Body of pancreas (tissue), 4 donors: ENCODE data around the gene ZMYM4.

Source experiments
- CTCF ChIP-seq, 7 experiments: fragments of 450-650 bp in 4 of 7; fragments of 200-600 bp in 3 of 7; sonication (generic) in 3 of 7; IDR thresholded peaks; one replicate each; pipeline ENCODE4 v1.5.1; 2016 to 2019; ENCODE audit warnings: antibody characterized with exemption in 7 of 7
- POLR2A ChIP-seq, 3 donors: fragments of 450-650 bp; IDR thresholded peaks; one replicate each; pipeline ENCODE4 v1.6.1; 2016; ENCODE audit warnings: antibody characterized with exemption in 3 of 3, mild to moderate bottlenecking in 2 of 3

- TF ChIP-seq CTCF (IDR thresholded peaks at IDR 0.05) (no peak), POLR2A (IDR thresholded peaks at IDR 0.05) (no peak)
Measured at GRCh38 chr1:35454176-35454575, 185.7 kb downstream of the ZMYM4 start.
